ENCODE measurements around the gene PI4KA. TPM values are rescaled to one million over a fixed set of nuclear protein-coding genes. Genes with fewer than 3 reads are reported as not detected.

The PI4KA gene
- total and polyA plus RNA-seq, 2 of the 13 experiments (the other 11 are each of a cell fraction or from before 2014, with no cell fraction given) = 27.4 to 56.4 TPM

DNA sequence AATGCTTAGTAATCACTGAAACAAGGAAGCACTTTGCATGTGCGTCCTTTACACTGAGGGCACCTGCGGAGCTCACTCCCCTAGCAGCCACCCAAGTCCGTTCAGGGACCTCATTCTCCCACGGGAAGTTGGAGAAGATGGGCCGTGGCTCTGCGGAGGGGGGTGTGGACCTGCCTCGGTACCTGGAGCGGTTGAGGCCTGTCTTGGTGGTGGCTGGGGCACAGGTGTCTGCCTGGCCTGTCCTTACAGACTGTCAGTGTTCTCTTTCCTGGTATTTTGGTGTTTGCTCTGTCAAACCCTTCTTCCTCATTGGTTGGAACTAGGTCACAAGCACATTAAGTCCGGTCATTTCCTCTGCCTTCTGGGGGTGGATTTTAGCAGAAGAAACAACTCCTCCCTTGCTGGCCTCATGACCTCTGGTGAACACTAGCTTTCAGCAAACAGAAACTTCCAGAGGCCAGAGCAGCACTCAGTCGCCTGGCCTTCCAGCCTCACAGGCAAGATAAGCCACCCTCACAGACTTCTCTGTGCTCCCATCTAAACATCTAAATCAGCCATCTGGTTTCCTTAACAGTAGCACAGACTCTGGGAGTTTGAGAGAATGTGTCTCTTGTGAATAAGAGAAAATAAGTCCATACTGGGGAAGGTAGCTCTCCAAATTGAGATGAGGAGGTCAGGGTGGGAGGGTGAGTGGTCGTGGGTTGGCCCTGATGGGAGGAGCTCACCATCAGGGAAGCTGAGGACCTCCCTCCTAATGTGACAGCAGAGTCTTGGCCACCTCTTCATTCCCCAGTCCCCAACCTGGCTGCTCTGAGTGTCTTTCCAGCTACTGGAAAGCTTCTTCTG, 8.8 kb upstream of the PI4KA start (continued):
- TF ChIP-seq RCOR2 (CRISPR knock-in tag; IDR thresholded peaks at IDR 0.05) (0 out of 2 replicates have a peak, but pooled peaks have one; percentile 38), ZNF605 (CRISPR knock-in tag; IDR thresholded peaks at IDR 0.05) (peak; percentile 55; the same call in 1 of the 2 replicates), RXRB (CRISPR knock-in tag; IDR thresholded peaks at IDR 0.05; ENCODE audit: borderline replicate concordance) (peak; percentile 43; the same call in 1 of the 2 replicates), KMT2A (CRISPR knock-in tag; IDR thresholded peaks at IDR 0.05) (peak; percentile 47), SP2 (CRISPR knock-in tag; IDR thresholded peaks at IDR 0.05) (no peak), RARA (CRISPR knock-in tag; IDR thresholded peaks at IDR 0.05) (peak; percentile 77), ZNF460 (CRISPR knock-in tag; IDR thresholded peaks at IDR 0.05; ENCODE audit: borderline replicate concordance) (no peak), NFYB (CRISPR knock-in tag; IDR thresholded peaks at IDR 0.05) (peak; percentile 70), NFRKB (IDR thresholded peaks at IDR 0.05) (no peak), NKX3-1 (CRISPR knock-in tag; IDR thresholded peaks at IDR 0.05) (no peak), ZNF451 (CRISPR knock-in tag; IDR thresholded peaks at IDR 0.05) (no peak), ZNF782 (CRISPR knock-in tag; IDR thresholded peaks at IDR 0.05; ENCODE audit: borderline replicate concordance) (no peak), ZNF792 (CRISPR knock-in tag; IDR thresholded peaks at IDR 0.05) (peak; percentile 63), HOXA3 (CRISPR knock-in tag; IDR thresholded peaks at IDR 0.05) (peak; percentile 35; the same call in 1 of the 2 replicates), ZBTB38 (CRISPR knock-in tag; IDR thresholded peaks at IDR 0.05) (peak; percentile 49; the same call in 1 of the 2 replicates), ISX (CRISPR knock-in tag; conservative IDR thresholded peaks at IDR 0.05) (no peak)
- TF ChIP-seq, protein P1, sequence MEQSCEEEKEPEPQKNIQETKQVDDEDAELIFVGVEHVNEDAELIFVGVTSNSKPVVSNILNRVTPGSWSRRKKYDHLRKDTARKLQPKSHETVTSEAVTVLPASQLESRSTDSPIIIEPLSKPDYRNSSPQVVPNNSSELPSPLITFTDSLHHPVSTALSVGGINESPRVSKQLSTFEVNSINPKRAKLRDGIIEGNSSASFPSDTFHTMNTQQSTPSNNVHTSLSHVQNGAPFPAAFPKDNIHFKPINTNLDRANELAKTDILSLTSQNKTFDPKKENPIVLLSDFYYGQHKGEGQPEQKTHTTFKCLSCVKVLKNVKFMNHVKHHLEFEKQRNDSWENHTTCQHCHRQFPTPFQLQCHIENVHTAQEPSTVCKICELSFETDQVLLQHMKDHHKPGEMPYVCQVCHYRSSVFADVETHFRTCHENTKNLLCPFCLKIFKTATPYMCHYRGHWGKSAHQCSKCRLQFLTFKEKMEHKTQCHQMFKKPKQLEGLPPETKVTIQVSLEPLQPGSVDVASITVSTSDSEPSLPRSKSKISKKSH (CRISPR knock-in tag; IDR thresholded peaks at IDR 0.05; ENCODE audit: borderline replicate concordance) = no peak
- TF ChIP-seq, protein P2, sequence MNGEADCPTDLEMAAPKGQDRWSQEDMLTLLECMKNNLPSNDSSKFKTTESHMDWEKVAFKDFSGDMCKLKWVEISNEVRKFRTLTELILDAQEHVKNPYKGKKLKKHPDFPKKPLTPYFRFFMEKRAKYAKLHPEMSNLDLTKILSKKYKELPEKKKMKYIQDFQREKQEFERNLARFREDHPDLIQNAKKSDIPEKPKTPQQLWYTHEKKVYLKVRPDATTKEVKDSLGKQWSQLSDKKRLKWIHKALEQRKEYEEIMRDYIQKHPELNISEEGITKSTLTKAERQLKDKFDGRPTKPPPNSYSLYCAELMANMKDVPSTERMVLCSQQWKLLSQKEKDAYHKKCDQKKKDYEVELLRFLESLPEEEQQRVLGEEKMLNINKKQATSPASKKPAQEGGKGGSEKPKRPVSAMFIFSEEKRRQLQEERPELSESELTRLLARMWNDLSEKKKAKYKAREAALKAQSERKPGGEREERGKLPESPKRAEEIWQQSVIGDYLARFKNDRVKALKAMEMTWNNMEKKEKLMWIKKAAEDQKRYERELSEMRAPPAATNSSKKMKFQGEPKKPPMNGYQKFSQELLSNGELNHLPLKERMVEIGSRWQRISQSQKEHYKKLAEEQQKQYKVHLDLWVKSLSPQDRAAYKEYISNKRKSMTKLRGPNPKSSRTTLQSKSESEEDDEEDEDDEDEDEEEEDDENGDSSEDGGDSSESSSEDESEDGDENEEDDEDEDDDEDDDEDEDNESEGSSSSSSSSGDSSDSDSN (CRISPR knock-in tag; IDR thresholded peaks at IDR 0.05) = no peak
- TF ChIP-seq, protein P3, sequence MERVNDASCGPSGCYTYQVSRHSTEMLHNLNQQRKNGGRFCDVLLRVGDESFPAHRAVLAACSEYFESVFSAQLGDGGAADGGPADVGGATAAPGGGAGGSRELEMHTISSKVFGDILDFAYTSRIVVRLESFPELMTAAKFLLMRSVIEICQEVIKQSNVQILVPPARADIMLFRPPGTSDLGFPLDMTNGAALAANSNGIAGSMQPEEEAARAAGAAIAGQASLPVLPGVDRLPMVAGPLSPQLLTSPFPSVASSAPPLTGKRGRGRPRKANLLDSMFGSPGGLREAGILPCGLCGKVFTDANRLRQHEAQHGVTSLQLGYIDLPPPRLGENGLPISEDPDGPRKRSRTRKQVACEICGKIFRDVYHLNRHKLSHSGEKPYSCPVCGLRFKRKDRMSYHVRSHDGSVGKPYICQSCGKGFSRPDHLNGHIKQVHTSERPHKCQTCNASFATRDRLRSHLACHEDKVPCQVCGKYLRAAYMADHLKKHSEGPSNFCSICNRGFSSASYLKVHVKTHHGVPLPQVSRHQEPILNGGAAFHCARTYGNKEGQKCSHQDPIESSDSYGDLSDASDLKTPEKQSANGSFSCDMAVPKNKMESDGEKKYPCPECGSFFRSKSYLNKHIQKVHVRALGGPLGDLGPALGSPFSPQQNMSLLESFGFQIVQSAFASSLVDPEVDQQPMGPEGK (CRISPR knock-in tag; IDR thresholded peaks at IDR 0.05) = peak; percentile 68
- TF ChIP-seq, protein P4, sequence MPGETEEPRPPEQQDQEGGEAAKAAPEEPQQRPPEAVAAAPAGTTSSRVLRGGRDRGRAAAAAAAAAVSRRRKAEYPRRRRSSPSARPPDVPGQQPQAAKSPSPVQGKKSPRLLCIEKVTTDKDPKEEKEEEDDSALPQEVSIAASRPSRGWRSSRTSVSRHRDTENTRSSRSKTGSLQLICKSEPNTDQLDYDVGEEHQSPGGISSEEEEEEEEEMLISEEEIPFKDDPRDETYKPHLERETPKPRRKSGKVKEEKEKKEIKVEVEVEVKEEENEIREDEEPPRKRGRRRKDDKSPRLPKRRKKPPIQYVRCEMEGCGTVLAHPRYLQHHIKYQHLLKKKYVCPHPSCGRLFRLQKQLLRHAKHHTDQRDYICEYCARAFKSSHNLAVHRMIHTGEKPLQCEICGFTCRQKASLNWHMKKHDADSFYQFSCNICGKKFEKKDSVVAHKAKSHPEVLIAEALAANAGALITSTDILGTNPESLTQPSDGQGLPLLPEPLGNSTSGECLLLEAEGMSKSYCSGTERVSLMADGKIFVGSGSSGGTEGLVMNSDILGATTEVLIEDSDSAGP (CRISPR knock-in tag; IDR thresholded peaks at IDR 0.05; ENCODE audit: borderline replicate concordance) = 0 out of 2 replicates have a peak, but pooled peaks have one; percentile 19
- TF ChIP-seq, protein P5, sequence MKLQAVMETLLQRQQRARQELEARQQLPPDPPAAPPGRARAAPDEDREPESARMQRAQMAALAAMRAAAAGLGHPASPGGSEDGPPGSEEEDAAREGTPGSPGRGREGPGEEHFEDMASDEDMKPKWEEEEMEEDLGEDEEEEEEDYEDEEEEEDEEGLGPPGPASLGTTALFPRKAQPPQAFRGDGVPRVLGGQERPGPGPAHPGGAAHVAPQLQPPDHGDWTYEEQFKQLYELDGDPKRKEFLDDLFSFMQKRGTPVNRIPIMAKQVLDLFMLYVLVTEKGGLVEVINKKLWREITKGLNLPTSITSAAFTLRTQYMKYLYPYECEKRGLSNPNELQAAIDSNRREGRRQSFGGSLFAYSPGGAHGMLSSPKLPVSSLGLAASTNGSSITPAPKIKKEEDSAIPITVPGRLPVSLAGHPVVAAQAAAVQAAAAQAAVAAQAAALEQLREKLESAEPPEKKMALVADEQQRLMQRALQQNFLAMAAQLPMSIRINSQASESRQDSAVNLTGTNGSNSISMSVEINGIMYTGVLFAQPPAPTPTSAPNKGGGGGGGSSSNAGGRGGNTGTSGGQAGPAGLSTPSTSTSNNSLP (IDR thresholded peaks at IDR 0.05; ENCODE audit: low read depth, low read length) = no peak

Data from HepG2 (cell line).